ENCODE measurements around the gene BEND7.

The BEND7 gene, protein sequence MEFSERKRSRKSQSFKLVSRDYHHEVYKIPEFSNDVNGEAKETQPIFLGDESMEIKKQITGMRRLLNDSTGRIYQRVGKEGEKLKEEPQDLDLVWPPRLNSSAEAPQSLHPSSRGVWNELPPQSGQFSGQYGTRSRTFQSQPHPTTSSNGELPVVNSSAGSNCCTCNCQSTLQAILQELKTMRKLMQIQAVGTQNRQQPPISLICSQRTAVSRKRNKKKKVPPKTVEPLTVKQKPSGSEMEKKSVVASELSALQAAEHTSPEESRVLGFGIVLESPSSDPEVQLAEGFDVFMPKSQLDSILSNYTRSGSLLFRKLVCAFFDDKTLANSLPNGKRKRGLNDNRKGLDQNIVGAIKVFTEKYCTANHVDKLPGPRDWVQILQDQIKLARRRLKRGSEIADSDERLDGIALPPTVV

DNA sequence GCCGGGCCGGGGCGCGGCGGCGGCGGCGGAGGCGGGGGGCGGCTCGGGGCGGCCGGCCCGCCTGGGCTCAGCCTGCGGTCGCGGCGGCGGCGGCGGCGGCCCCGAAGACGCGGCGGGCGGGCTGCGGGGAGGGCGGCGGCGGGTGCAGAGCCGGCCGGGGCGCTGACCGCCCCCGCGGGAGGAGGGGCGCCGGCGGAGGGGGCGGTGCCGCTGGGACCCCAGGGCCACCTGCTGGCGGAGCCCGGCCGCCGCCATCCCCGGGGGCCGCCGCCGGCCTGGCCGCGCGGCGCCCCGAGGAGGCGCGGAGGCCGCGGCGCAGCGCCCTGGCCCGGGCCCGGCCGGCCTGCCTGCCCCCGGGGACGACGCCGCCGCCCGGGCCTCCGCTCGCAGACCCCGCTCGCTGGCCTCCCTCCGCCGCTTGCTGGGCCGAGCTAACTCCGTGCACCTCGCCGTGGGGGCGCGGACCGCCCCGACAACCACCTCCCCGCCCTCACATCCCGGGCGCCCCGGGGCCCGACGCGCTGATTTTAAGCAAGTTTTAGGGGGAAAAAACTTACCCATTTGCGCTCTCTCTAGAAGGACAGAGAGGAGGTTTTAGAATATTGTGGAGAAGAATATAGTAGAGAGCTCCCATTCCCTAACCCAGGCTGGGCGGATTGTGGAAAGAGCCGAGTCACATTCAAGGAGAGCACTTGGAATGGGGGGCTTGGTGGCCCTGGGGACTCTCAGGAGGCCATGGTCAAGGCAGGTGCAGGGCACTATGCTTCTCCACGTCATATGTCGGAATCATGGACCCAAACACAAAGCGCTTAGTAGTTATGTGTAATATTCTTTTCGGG, at the start of gene BEND7:
Gene BEND7, minus strand, starts transcription at position 140 of the 839 bp plus-strand sequence. CDS start 481 bp downstream, outside the sequence.
- no peak for DNase-seq

DNA sequence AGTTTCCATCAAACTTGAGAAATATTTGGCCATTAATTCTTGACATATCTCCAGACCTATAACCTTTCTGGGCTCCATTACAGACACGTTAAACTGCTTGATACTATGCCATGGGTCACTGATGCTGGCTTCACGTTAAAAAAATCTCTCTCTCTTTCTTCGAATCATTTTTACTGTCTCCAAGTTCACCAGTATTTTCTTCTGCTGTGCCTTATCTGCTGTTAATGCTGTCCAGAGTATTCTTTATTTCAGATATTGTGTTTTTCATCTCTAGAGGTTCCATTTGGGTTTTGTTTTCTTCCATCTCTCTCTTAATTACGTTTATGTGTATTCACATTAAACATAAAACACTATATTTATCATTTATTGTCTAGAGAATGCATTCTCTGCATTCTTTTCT, 45.1 kb upstream of the BEND7 start:
- no peak for DNase-seq

DNA sequence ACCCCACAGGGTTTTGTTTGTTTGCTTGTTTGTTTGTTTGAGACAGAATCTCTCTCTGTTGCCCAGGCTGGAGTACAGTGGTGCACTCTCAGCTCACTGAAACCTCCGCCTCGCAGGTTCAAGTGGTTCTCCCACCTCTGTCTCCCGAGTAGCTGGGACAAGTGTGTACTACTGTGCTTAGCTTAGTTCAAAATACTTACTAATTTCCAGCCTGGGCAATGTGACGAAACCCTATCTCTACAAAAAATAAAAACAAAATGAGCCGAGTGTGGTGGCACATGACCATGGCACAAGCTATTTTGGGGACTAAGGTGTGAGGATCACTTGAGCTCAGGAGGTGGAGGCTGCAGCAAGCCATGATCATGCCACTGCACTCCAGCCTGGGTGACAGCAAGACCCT, 42.7 kb upstream of the BEND7 start:
- DNase-seq, result no peak

DNA sequence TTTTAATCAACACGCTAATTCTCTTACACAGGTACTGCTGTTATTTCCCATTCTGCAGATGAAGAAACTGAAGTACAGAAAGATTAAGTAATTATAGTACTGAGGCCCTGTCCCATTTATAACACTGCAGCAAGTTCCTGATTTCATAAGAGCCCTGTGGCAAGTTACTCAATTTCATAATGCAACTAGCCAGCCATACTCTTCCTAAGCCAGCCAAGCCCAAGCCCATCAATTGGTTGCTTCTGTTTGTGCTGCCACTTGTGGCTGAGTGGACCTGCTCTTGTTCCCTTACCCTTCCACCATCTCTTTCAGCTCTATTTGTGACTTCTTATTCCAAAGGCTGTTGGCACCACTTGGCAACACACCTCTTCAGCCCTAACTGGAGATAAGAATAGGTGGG, 38.2 kb upstream of the BEND7 start:
- DNase-seq, result peak; percentile 97

DNA sequence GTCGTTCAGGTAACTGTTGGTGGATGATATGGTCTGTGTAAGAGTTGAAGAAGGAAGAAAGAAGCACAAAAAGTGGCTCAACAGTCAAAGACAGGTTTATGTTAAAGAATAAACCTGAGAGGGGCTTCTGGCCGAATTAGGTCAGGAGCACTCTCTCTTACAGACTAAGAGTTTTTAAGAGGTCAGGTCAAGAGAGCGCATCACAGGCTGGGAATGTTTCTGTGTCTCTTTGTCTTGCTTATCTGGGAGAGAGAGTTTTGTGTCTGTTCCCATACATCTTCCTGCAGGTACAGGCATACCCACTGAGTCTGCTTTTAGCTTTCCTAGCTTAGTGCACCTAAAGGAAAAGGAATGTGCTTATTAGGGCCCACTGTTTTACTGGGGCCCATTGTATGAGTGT, 35.8 kb upstream of the BEND7 start:
- DNase-seq, result no peak

DNA sequence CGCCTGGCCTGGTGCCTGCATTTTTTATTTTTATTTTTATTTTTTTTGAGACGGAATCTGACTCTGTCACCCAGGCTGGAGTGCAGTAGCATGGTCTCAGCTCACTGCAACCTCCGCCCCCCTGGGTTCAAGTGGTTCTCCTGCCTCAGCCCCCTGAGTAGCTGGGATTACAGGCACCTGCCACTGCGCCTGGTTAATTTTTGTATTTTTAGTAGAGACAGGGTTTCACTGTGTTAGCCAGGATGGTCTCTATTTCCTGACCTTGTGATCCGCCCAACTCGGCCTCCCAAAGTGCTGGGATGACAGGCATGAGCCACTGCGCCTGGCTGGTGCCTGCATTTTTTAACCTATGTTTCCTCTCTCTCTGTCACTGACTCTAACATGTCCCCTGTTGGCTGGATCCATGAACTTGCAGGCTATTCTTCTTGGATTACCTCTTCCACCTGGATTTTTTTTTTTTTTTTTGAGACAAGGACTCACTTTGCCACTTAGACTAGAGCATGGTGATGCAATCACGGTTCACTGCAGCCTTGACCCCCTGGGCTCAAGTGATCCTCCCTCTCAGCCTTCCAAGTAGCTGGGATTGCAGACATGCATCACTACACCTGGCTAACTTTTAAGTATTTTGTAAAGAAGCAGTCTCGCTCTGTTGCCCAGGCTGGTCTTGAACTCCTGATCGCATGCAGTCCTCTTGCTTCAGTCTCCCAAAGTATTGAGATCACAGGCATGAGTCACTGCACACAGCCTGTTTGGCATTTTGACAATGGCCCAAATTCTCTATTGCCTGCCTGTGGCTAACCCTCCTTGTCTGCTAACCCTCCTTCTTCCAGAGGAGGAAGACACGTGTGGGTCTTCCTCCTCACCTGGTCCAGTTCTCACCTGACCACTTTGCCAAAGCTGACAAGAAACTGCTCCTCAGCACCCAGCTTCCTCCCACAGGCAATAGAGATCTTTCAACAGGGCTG, 34.9 kb upstream of the BEND7 start:
- peak; percentile 14 for DNase-seq

DNA sequence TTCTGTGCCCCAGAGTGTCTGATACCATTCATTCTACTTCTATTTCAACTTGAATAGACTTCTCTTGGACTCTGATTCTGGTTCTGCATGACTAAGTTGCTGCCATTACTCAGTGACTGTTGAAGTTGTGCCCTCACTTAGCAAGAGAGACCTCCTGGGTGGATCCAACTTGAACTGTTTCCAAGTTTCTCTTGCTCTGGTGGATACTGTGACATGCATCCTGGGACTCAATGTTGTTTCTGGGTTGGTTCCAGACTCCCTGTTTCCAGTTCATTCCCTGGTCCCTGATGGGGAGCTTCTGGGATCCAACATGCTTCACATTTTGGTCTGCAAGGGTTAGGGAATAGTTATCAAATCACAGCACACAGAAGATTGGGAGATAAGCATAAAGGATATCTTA, 31.8 kb upstream of the BEND7 start:
- DNase-seq, result no peak

DNA sequence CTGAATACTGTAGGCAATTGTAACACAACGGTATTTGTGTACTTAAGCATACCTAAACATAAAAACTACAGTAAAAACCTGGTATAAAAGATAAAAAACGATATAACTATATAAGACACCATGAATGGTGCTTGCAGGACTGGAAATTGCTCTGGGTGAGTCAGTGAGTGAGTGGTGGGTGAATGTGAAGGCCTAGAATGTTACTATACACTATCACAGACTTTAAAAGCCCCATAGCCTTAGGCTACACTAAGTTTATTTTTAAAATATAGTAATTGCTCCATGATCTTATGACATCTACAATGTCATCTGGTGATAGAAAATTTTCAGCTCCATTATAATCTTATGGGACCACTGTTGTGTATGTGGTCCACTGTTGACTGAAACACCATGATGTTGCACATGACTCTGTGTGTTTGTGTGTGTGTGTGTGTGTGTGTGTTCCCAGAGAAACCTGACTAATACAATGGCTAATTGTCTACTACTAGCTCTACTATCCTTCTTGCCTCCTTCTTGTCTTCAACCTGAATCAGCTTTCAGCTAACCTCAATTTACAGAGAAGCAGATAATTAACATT, 30.4 kb upstream of the BEND7 start:
- DNase-seq, result no peak

DNA sequence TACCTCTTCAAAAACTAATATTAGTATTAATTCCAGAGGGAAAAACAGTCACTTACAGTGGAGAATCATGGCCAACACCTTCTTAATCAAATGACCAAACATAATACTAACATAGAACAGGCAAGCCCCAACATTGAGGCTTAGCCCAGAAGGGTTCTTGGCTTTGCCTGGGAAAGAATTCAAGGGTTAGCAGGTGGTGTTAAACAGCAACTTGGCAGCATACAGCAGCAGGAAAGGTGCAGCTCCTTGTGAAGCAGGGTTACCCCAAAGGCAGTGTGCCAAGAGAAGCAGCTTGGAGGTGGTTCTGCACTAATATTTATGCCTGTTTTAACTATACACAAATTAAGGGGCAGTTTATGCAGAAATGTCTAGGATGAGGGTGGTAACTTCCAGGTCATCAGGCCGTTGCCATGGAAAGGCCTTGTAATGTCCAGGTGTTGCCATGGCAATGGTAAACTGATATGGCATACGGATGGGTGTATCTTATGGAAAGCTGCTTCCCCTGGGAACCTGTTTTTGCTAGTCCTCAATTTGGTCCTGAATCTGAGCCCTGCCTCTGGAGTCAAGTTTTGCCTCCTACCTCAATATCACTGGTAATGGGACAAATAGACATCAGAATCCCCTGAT, 27.2 kb upstream of the BEND7 start:
- DNase-seq, result no peak

DNA sequence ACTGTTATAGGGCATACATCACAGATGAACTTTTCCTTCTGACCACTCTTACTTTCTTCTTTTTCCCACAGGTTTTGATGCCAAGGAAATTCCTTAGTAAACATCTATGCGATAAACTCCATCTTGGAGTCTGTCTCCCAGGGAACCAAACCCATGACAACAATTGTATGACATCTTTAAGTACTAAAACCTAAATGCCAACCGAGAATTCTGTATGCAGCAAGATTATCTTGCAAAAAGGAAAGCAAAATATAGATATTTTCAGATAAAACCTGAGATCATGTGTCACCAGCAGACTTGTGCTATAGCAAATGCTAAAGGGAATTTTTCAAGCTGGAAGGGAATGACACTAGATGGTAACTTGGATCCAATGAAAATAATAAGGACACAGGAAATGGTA, 22.0 kb upstream of the BEND7 start:
- no peak for DNase-seq

DNA sequence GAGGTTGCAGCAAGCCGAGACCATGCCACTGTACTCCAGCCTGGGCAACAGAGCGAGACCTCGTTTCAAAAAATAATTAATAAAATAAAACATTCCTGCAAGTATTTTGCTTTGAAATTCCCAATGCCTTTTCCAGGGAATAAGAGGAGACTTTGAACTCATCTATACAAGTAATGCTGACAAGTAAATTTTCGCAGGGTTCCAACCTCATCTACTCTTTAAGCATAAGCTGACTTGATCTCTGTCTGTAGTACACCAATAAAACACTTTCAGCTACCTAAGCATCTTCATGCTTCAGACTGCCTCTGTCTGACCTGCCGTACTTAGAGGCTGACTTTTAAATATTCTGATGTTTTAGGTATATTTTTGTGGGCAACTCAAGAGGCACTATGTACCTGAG, 13.7 kb upstream of the BEND7 start:
- DNase-seq, result no peak

DNA sequence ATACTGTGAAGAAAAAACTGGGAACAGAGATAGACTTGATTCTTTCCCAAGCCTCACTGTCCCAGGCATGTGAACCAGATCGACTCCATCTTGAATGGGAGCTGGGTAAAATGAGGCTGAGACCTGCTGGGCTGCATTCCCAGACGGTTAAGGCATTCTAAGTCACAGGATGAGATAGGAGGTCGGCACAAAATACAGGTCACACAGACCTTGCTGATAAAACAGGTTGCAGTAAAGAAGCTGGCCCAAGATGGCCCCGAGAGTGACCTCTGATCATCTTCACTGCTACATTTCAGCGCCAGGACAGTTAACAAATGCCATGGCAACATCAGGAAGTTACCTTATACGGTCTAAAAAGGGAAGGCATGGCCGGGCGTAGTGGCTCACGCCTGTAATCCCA, 9.2 kb upstream of the BEND7 start:
- DNase-seq, result peak; percentile 32

DNA sequence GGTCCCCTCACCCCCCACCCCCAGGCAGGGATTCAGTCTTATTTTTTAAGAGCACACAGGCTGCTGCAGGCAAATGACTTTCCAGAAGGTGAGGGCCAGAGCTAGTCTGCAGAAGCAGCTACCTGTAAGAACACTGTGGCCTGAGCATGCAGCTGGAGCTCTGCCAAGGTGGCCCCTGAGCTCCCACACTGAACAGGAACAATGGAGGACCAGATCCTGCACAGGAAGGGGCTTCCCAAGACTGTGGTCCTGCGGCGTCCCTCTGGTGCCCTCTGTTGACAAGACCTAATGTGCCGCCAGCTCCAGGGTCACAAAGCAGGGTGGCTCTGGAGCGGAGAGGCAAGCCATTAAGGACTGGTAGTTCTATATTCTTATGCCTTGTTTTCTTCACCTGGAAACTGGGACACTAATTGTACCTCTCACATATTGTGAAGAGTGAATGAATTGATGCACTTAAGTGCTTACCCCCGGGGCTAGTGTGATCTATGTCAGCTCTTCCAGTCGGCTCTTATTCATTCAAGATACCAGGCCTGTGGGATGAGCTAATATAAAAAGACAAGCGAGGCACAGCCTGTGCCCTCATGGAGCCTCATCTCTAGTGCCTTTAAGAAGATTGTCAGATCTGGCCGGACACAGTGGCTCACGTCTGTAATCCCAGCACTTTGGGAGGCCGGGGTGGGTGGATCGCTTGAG, 8.0 kb upstream of the BEND7 start:
- peak; percentile 24 for DNase-seq

DNA sequence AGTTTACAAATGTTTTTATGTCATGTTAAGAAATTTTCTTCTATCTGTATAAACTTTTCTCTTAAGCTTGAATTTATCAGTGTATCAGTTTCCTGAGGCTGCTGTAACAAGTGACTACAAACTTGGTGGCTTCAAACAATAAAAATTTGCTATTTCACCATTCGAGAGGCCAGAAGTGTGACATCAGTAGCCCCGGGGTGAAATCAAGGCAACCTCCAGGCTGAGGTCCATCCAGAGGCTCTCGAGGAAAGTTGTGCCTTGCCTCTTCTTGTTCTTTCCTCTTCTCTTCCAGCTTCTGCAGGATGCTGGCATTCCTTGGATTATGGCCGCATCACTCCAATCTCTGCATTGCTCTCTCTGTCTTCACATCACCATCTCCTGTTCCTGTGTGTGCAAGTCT, 6.5 kb upstream of the BEND7 start:
- DNase-seq, result no peak

DNA sequence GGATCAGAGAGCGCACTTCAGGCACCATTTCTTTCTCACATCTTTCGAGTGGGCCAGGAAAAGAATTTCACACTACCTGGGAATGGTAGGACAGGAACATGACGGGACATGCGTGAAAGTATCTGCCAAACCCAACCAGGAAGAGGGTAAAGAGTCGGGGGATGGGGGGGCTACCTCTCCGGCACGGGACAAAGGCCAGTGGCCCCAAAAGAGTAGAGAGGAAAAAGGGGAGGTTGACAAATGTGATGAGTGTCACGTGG, 830 bp upstream of the BEND7 start:
- DNase-seq, result no peak

DNA sequence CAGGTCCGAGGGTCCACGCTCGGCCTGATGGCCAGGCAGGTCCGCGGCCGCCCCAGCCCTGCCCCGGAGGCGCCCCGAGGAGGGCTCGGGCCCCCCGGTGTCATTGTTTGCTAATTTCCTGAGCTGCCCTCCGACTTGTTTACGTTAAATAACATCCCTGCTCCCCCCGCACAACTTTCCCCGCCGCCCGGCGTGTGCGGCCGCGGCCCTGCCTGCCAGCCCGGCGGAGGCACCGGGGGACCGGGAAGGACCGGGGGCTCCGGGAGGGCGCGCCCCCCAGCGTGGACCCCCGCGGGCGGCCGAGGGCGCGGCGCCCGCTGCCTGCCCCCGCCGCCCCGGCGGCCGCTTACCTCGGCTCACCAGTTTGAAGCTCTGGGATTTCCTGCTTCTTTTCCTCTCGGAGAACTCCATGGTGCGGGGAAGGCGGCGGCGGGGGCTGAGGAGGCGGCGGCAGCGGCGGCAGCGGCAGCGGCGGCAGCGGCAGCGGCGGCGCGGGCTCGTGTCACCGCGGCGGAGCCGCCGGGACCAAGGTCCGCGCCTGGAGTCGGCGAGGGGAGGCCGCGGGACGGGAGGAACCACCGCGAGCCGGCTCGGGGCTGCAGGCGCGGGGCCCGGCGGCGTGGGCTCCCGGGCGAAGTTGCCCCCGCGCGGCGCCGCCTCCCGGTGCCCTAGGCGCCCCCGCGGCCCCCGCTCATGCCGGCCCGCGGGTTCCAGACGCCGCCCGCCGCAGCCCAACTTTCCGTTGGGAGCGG, 515 bp downstream of the BEND7 start:
- no peak for DNase-seq

DNA sequence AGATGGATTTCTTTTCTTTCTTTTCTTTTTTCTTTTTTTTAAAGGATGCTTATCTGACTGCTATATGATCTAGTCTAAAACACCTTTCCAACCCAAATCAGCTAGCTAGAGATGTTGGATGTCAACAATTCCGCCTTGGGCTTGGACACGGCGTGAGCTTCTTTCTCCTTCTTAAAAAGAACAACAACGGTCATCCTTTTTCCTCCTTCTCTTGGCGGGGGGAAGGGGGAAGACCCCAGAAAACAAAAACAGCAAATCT, 1.0 kb downstream of the BEND7 start:
- no peak for DNase-seq

DNA sequence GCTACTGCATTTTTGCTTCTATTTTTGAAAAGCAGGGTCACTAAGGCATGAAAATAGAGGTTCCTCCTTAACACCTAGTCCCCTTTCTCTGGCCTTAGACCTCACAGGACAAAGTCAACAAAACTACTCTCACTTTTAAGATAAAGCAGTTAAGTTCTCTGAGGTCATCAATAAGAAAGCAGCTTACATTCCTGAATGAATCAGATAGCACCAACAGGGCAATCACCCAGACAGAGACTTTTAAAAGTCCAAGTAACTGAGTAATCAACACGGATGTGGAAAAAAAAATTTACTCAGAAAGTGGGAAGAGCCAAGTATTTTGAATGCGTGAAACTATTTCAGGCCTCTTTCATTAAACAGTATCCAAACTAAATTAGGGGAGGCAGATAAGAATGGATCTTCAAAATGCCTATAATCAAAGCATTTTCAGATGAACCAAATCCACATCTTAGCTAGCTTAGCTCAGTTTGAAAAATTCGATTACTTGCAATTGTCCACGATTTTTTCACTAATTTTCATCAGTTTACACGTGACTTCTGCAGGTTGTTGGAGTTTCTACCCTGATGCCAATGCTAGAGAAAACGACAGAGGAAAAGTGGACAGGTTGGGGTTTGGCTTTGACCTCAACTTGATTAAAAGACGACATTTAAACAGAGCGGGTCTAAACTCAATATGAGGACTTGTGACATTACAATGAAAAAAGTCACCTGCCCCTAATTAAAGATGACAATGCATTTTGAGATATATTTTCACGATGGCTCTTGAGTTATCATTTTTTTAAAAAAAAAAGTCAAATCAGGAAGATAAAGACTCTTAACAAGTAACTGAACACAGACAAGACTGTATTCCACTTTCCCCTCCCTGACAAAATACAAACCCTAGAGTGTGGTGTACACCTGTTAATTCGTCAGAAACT, 1.6 kb downstream of the BEND7 start:
- DNase-seq, result no peak

DNA sequence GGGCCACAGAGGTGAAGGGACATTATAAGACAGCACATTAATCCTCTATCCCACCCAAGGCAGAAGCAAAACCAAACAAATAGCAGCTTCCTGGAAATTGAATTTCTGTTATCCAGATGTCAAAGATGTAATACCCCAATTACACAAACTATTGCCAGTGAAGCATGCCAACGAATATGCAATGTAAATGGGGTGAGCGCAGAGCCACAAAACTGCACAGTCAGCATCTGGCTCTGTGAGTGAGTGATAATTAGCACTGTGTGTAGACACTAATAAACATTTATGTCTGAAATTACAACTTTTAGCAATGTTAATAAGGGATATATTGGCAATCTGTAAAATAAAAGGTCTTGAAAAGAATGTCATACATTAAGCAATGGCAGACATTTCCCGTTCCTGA, 3.2 kb downstream of the BEND7 start:
- DNase-seq, result no peak

DNA sequence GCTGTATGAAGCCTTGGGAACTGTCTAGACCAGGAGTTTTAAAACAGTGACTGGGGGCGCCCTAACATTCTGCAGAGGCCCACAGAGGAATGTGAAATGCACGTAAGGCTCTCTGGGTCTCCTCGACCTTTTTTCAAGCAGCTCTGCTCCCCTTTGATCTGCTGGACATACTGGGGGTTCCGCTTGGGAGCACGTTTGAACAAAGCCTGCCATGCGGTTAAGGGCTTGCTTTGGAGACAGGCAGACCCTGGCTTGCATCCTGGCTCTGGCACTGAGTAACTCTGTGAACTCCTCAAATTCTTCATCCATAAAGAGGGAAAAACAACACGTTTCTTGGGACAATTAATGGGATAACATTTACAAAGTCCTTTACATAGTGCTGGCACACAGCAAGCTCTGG, 7.8 kb downstream of the BEND7 start:
- DNase-seq, result no peak
